ENCODE results near the gene TMEM190. TPM values are rescaled to one million over a fixed set of nuclear protein-coding genes. Genes with fewer than 3 reads are reported as not detected.

TMEM190 gene
- total RNA-seq, 1 donor from 2014 or later: 2.2 TPM

GRCh38 chr19:55339889-55340783 lies 36.5 kb upstream of the TMEM190 start:
- no peak for DNase-seq (ENCODE audit: low spot score in 2 of 2, unreplicated experiment in 2 of 2)
- TF ChIP-seq CTCF (IDR thresholded peaks at IDR 0.05; ENCODE audit: unreplicated experiment): no peak
- Mint-ChIP-seq H3K27me3 (ENCODE audit: low read depth) (no peaks in the 10 kb centered on the region), H3K36me3 (peaks cover 15% of the 10 kb centered on the region), H3K4me3 (peak overlapping the region; percentile 86), H3K27ac (peak overlapping the region; percentile 99), H3K4me1 (peaks cover 19% of the 10 kb centered on the region), H3K9me3 (no peaks in the 10 kb centered on the region)

- no peak for TF ChIP-seq CTCF (IDR thresholded peaks at IDR 0.05; ENCODE audit: unreplicated experiment)
- peaks cover 19% of the 10 kb centered on the region for H3K36me3 Mint-ChIP-seq
- H3K4me3 Mint-ChIP-seq: peak overlapping the region; percentile 86
- peak in 1 of 2 experiments; percentile 53 for DNase-seq (ENCODE audit: low spot score in 2 of 2, unreplicated experiment in 2 of 2)
- H3K4me1 Mint-ChIP-seq: peaks cover 24% of the 10 kb centered on the region
- H3K9me3 Mint-ChIP-seq: no peaks in the 10 kb centered on the region
- no peaks in the 10 kb centered on the region for H3K27me3 Mint-ChIP-seq (ENCODE audit: low read depth)
- peak overlapping the region; percentile 91 for H3K27ac Mint-ChIP-seq
Measured at GRCh38 chr19:55340784-55341147, 35.9 kb upstream of the TMEM190 start.

GRCh38 chr19:55341171-55341588 lies 35.4 kb upstream of the TMEM190 start:
- H3K27ac Mint-ChIP-seq: peak overlapping the region; percentile 91
- no peak for TF ChIP-seq CTCF (IDR thresholded peaks at IDR 0.05; ENCODE audit: unreplicated experiment)
- no peaks in the 10 kb centered on the region for H3K9me3 Mint-ChIP-seq
- peaks cover 24% of the 10 kb centered on the region for H3K4me1 Mint-ChIP-seq
- H3K4me3 Mint-ChIP-seq: peak overlapping the region; percentile 86
- DNase-seq (ENCODE audit: low spot score in 2 of 2, unreplicated experiment in 2 of 2): no peak
- no peaks in the 10 kb centered on the region for H3K27me3 Mint-ChIP-seq (ENCODE audit: low read depth)
- peaks cover 19% of the 10 kb centered on the region for H3K36me3 Mint-ChIP-seq

- DNase-seq (ENCODE audit: low spot score in 2 of 2, unreplicated experiment in 2 of 2): no peak
- H3K27ac Mint-ChIP-seq: peak overlapping the region; percentile 63
- peaks cover 19% of the 10 kb centered on the region for H3K36me3 Mint-ChIP-seq
- H3K9me3 Mint-ChIP-seq: no peaks in the 10 kb centered on the region
- H3K4me3 Mint-ChIP-seq: peak overlapping the region; percentile 68
- peaks cover 24% of the 10 kb centered on the region for H3K4me1 Mint-ChIP-seq
- H3K27me3 Mint-ChIP-seq (ENCODE audit: low read depth): no peaks in the 10 kb centered on the region
- TF ChIP-seq CTCF (IDR thresholded peaks at IDR 0.05; ENCODE audit: unreplicated experiment): no peak
Measured at GRCh38 chr19:55341595-55342531, 34.8 kb upstream of the TMEM190 start.

- Mint-ChIP-seq H3K27ac (no peak overlapping the region), H3K9me3 (no peaks in the 10 kb centered on the region), H3K4me3 (no peak overlapping the region), H3K4me1 (peaks cover 33% of the 10 kb centered on the region), H3K36me3 (peaks cover 19% of the 10 kb centered on the region), H3K27me3 (ENCODE audit: low read depth) (no peaks in the 10 kb centered on the region)
- DNase-seq (ENCODE audit: low spot score in 2 of 2, unreplicated experiment in 2 of 2): no peak
- no peak for TF ChIP-seq CTCF (IDR thresholded peaks at IDR 0.05; ENCODE audit: unreplicated experiment)
Measured at GRCh38 chr19:55344444-55344843, 32.2 kb upstream of the TMEM190 start.
